ENCODE results near the gene RTP2.

Gene RTP2

GRCh38 chr3:187726564-187726963 is 24.2 kb upstream of the RTP2 start:
- no peaks in the 10 kb centered on the region for H3K27me3 ChIP-seq (replicated peaks; ENCODE audit: insufficient read depth, low read length)
- H3K27ac ChIP-seq (ENCODE audit: low read length) = no peak overlapping the region
- no peak overlapping the region for H3K9ac ChIP-seq (ENCODE audit: low read length)
- no peak for TF ChIP-seq EZH2phosphoT487 (IDR thresholded peaks at IDR 0.05; ENCODE audit: low read length)
- no peak for TF ChIP-seq EZH2 (optimal IDR thresholded peaks at IDR 0.05; ENCODE audit: low read depth, low read length)
- TF ChIP-seq, protein P1, sequence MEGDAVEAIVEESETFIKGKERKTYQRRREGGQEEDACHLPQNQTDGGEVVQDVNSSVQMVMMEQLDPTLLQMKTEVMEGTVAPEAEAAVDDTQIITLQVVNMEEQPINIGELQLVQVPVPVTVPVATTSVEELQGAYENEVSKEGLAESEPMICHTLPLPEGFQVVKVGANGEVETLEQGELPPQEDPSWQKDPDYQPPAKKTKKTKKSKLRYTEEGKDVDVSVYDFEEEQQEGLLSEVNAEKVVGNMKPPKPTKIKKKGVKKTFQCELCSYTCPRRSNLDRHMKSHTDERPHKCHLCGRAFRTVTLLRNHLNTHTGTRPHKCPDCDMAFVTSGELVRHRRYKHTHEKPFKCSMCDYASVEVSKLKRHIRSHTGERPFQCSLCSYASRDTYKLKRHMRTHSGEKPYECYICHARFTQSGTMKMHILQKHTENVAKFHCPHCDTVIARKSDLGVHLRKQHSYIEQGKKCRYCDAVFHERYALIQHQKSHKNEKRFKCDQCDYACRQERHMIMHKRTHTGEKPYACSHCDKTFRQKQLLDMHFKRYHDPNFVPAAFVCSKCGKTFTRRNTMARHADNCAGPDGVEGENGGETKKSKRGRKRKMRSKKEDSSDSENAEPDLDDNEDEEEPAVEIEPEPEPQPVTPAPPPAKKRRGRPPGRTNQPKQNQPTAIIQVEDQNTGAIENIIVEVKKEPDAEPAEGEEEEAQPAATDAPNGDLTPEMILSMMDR (IDR thresholded peaks at IDR 0.05; ENCODE audit: low read length) = no peak
- no peaks in the 10 kb centered on the region for H3F3A ChIP-seq (ENCODE audit: insufficient read depth, low read length)
- H3K4me3 ChIP-seq (ENCODE audit: low read length) = no peak overlapping the region
- no peaks in the 10 kb centered on the region for H3K4me1 ChIP-seq (ENCODE audit: low read length)
- no peak overlapping the region for H3K4me2 ChIP-seq (ENCODE audit: low read depth, low read length)
- H4K20me1 ChIP-seq (ENCODE audit: insufficient read depth, low read length) = no peaks in the 10 kb centered on the region
- H3K79me2 ChIP-seq (ENCODE audit: low read length) = no peaks in the 10 kb centered on the region
- no peak overlapping the region for H2AFZ ChIP-seq (ENCODE audit: low read length)
- no peaks in the 10 kb centered on the region for H3K9me2 ChIP-seq (replicated peaks; ENCODE audit: insufficient read depth, low read length)
- no peak for DNase-seq
- H3K36me3 ChIP-seq (replicated peaks; ENCODE audit: insufficient read depth, low read length) = no peaks in the 10 kb centered on the region
- no peaks in the 10 kb centered on the region for H3K9me3 ChIP-seq (replicated peaks; ENCODE audit: insufficient read depth, low read length)

DNA sequence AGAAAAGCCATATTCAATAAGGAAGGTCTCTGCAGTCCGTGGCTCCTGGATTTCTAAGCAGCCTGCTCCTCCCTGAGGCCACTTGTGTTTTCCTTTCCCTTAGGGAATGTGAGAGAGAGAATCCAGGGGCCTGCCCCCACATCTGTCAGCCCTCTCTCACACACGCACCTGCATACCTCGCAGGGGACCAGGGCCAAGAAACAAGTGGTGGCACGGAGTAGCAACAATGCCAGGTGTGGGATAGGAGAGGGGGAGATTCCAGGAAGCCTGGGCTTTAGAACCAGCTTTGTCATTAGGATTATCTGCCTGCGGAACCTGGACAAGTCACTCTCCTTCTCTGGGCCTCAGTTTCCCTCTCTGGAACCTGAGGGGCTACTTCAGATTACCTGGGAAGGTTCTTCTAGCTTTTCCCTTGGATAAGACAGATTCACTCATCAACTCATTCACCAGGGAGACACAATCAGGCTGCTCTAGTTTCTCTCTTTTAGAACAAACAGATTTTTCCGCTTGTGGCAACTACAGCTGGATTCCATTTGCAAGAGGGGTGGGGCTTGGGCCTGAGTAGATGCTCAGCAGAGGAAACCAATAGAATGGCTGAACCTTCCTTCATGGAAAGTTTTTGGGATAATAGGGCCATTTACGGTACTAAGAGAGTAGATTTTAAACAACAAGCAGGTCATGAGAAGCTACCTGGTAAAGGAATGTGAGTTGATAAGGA is 23.5 kb upstream of the RTP2 start:
- Histone ChIP-seq H4K20me1 (ENCODE audit: insufficient read depth, low read length) (no peaks in the 10 kb centered on the region), H3K4me2 (ENCODE audit: low read depth, low read length) (no peak overlapping the region), H3K27me3 (replicated peaks; ENCODE audit: insufficient read depth, low read length) (no peaks in the 10 kb centered on the region), H3F3A (ENCODE audit: insufficient read depth, low read length) (no peaks in the 10 kb centered on the region), H3K4me3 (ENCODE audit: low read length) (no peak overlapping the region), H3K9ac (ENCODE audit: low read length) (no peak overlapping the region), H3K36me3 (replicated peaks; ENCODE audit: insufficient read depth, low read length) (no peaks in the 10 kb centered on the region), H3K9me3 (replicated peaks; ENCODE audit: insufficient read depth, low read length) (no peaks in the 10 kb centered on the region), H3K27ac (ENCODE audit: low read length) (no peak overlapping the region), H2AFZ (ENCODE audit: low read length) (no peak overlapping the region), H3K4me1 (ENCODE audit: low read length) (no peaks in the 10 kb centered on the region), H3K9me2 (replicated peaks; ENCODE audit: insufficient read depth, low read length) (no peaks in the 10 kb centered on the region), H3K79me2 (ENCODE audit: low read length) (no peaks in the 10 kb centered on the region)
- TF ChIP-seq, protein P1 (IDR thresholded peaks at IDR 0.05; ENCODE audit: low read length) = no peak
- no peak for TF ChIP-seq EZH2phosphoT487 (IDR thresholded peaks at IDR 0.05; ENCODE audit: low read length)
- TF ChIP-seq EZH2 (optimal IDR thresholded peaks at IDR 0.05; ENCODE audit: low read depth, low read length) = no peak
- no peak for DNase-seq

GRCh38 chr3:187725224-187725623 is 22.9 kb upstream of the RTP2 start:
- Histone ChIP-seq H3F3A (ENCODE audit: insufficient read depth, low read length) (no peaks in the 10 kb centered on the region), H3K4me3 (ENCODE audit: low read length) (no peak overlapping the region), H3K79me2 (ENCODE audit: low read length) (no peaks in the 10 kb centered on the region), H3K9me3 (replicated peaks; ENCODE audit: insufficient read depth, low read length) (no peaks in the 10 kb centered on the region), H3K4me1 (ENCODE audit: low read length) (no peaks in the 10 kb centered on the region), H3K27ac (ENCODE audit: low read length) (no peak overlapping the region), H3K36me3 (replicated peaks; ENCODE audit: insufficient read depth, low read length) (no peaks in the 10 kb centered on the region), H3K9ac (ENCODE audit: low read length) (no peak overlapping the region), H3K4me2 (ENCODE audit: low read depth, low read length) (no peak overlapping the region), H3K27me3 (replicated peaks; ENCODE audit: insufficient read depth, low read length) (no peaks in the 10 kb centered on the region), H4K20me1 (ENCODE audit: insufficient read depth, low read length) (no peaks in the 10 kb centered on the region), H3K9me2 (replicated peaks; ENCODE audit: insufficient read depth, low read length) (no peaks in the 10 kb centered on the region), H2AFZ (ENCODE audit: low read length) (no peak overlapping the region)
- TF ChIP-seq EZH2phosphoT487 (IDR thresholded peaks at IDR 0.05; ENCODE audit: low read length) (no peak), EZH2 (optimal IDR thresholded peaks at IDR 0.05; ENCODE audit: low read depth, low read length) (no peak)
- TF ChIP-seq, protein P1 (IDR thresholded peaks at IDR 0.05; ENCODE audit: low read length) = no peak
- no peak for DNase-seq

Measured in MM.1S (cell line).